Measurements from ENCODE around the gene USP53. TPM values are rescaled to one million over a fixed set of nuclear protein-coding genes. Genes with fewer than 3 reads are reported as not detected.

USP53 gene
- total and polyA plus RNA-seq, 10 of the 15 experiments (the other 5 are each of a cell fraction or from before 2014, with no cell fraction given): 0.23 to 4.0 (median 2.7) TPM

DNA sequence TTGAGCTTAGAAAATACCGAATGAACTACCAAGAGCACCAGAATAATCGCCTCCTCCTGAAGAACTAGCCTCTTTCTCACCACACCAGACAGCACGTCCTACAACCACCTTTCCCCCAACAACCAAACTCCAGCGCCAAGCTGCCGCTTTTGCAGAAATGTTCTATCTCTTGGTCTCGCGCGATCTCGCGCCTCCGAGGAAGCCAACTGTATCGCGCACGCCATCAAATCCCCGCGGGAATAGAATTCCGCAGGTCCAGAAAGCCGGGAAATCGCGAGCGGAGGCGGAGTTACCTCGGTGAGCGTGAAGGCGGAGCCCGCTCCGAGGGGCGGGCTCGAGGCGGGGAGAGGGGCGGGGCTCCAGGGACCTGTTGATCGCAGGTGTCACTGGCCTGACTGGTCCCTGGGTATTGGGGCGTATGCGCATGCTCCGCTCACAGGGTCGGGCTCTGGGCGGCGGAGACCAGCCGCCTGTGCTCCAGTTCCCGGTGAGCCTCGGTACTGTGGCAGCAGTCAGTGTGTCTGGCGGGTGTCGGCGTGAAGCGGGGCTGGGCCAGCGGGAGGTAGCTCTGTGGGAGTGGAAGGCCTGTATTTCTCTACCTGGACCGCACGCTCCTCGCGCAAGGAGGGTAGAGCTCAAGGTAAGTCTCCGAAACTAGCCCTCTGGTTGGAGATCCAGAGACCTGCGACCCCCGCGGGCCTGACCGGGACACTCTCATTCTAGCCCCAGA lies at the start of gene USP53 (continued):
- TF ChIP-seq, protein P1, sequence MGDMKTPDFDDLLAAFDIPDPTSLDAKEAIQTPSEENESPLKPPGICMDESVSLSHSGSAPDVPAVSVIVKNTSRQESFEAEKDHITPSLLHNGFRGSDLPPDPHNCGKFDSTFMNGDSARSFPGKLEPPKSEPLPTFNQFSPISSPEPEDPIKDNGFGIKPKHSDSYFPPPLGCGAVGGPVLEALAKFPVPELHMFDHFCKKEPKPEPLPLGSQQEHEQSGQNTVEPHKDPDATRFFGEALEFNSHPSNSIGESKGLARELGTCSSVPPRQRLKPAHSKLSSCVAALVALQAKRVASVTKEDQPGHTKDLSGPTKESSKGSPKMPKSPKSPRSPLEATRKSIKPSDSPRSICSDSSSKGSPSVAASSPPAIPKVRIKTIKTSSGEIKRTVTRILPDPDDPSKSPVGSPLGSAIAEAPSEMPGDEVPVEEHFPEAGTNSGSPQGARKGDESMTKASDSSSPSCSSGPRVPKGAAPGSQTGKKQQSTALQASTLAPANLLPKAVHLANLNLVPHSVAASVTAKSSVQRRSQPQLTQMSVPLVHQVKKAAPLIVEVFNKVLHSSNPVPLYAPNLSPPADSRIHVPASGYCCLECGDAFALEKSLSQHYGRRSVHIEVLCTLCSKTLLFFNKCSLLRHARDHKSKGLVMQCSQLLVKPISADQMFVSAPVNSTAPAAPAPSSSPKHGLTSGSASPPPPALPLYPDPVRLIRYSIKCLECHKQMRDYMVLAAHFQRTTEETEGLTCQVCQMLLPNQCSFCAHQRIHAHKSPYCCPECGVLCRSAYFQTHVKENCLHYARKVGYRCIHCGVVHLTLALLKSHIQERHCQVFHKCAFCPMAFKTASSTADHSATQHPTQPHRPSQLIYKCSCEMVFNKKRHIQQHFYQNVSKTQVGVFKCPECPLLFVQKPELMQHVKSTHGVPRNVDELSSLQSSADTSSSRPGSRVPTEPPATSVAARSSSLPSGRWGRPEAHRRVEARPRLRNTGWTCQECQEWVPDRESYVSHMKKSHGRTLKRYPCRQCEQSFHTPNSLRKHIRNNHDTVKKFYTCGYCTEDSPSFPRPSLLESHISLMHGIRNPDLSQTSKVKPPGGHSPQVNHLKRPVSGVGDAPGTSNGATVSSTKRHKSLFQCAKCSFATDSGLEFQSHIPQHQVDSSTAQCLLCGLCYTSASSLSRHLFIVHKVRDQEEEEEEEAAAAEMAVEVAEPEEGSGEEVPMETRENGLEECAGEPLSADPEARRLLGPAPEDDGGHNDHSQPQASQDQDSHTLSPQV (IDR thresholded peaks at IDR 0.05): no peak
- TF ChIP-seq MYB (IDR thresholded peaks at IDR 0.05; ENCODE audit: borderline replicate concordance, low read depth, low read length) (no peak), CBFB (IDR thresholded peaks at IDR 0.05; ENCODE audit: low read depth) (peak; percentile 34; the same call in 1 of the 2 replicates), NR2C2 (IDR thresholded peaks at IDR 0.05; ENCODE audit: borderline replicate concordance, control insufficient read depth, insufficient read length, low read depth) (no peak)
- TF ChIP-seq, protein P2, sequence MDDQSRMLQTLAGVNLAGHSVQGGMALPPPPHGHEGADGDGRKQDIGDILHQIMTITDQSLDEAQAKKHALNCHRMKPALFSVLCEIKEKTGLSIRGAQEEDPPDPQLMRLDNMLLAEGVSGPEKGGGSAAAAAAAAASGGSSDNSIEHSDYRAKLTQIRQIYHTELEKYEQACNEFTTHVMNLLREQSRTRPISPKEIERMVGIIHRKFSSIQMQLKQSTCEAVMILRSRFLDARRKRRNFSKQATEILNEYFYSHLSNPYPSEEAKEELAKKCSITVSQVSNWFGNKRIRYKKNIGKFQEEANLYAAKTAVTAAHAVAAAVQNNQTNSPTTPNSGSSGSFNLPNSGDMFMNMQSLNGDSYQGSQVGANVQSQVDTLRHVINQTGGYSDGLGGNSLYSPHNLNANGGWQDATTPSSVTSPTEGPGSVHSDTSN (IDR thresholded peaks at IDR 0.05; ENCODE audit: insufficient replicate concordance, low read depth, low read length): peak; percentile 7

DNA sequence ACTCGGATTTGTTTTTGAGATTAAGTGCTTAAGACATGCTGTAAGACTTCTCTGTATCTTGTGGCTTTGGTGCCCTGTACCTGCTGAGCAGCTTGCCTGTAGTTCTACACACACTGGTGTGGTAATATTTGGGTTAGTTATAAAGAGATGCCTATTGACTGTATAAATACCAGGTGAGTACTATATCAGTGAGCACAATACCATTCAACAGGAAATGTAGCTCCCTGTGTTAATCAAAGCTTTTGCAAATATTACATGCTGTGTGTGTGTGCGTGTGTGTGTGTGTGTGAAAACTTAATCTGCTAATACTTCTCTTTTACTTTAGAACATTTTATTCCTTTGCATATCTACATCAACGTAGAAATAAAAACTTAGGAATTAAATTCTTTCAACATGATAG lies 46.7 kb upstream of the USP53 start:
- Histone ChIP-seq H4K20me1 (ENCODE audit: control insufficient read depth, insufficient read depth) (no peaks in the 10 kb centered on the region), H3K4me3 (no peak overlapping the region), H3K79me2 (ENCODE audit: control insufficient read depth, insufficient read depth, low read length) (no peaks in the 10 kb centered on the region), H2AFZ (ENCODE audit: control insufficient read depth, low read depth, low read length) (no peak overlapping the region), H3K27ac (ENCODE audit: control insufficient read depth, insufficient read depth) (no peak overlapping the region), H3K36me3 (ENCODE audit: control insufficient read depth in 2 of 2, insufficient read depth in 2 of 2, low read length in 1 of 2) (no peaks in the 10 kb centered on the region), H3K9me3 (replicated peaks; ENCODE audit: control insufficient read depth, insufficient read depth, low read length) (no peaks in the 10 kb centered on the region), H3K4me1 (ENCODE audit: control insufficient read depth, insufficient read depth, low read length) (no peaks in the 10 kb centered on the region), H3K4me2 (ENCODE audit: control insufficient read depth, insufficient read depth) (no peak overlapping the region), H3K27me3 (replicated peaks in 1 of 2; ENCODE audit: control insufficient read depth in 2 of 2, insufficient read depth in 2 of 2, low read length in 1 of 2) (no peaks in the 10 kb centered on the region; a peak in 1 of 4 replicates), H3K9ac (ENCODE audit: control insufficient read depth, insufficient read depth, low read length) (no peak overlapping the region)
- FAIRE-seq (no peak), ATAC-seq (no peak), DNase-seq (ENCODE audit: low read depth, low spot score) (no peak)
- ChIA-PET SMC1A (ENCODE audit: uncharacterized antibody, unreplicated experiment) (interaction anchor here (0.9 kb wide), 1 partner anchor 13 kb away, joined by 3 read pairs; no protein-coding TSS in a partner anchor), RAD21 (ENCODE audit: unreplicated experiment) (no interaction called here), CTCF (no interaction called here), POLR2A (no interaction called here)
- WGBS (ENCODE audit: insufficient coverage, insufficient replicate concordance, low lambda C conversion rate, missing lambda C conversion rate): 35% methylated on average over 3 of the region's 3 CpGs
- intact Hi-C loops (cut with micrococcal nuclease; ENCODE audit: unreplicated experiment) (no loop called here), in situ Hi-C loops (cut with MboI) (no loop called here)
- no TSS peak for BruUV-seq (replicated peaks)
- TF ChIP-seq, protein P3, sequence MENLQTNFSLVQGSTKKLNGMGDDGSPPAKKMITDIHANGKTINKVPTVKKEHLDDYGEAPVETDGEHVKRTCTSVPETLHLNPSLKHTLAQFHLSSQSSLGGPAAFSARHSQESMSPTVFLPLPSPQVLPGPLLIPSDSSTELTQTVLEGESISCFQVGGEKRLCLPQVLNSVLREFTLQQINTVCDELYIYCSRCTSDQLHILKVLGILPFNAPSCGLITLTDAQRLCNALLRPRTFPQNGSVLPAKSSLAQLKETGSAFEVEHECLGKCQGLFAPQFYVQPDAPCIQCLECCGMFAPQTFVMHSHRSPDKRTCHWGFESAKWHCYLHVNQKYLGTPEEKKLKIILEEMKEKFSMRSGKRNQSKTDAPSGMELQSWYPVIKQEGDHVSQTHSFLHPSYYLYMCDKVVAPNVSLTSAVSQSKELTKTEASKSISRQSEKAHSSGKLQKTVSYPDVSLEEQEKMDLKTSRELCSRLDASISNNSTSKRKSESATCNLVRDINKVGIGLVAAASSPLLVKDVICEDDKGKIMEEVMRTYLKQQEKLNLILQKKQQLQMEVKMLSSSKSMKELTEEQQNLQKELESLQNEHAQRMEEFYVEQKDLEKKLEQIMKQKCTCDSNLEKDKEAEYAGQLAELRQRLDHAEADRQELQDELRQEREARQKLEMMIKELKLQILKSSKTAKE (IDR thresholded peaks at IDR 0.05; ENCODE audit: low read depth, poor library complexity, severe bottlenecking): no peak
- TF ChIP-seq, protein P4, sequence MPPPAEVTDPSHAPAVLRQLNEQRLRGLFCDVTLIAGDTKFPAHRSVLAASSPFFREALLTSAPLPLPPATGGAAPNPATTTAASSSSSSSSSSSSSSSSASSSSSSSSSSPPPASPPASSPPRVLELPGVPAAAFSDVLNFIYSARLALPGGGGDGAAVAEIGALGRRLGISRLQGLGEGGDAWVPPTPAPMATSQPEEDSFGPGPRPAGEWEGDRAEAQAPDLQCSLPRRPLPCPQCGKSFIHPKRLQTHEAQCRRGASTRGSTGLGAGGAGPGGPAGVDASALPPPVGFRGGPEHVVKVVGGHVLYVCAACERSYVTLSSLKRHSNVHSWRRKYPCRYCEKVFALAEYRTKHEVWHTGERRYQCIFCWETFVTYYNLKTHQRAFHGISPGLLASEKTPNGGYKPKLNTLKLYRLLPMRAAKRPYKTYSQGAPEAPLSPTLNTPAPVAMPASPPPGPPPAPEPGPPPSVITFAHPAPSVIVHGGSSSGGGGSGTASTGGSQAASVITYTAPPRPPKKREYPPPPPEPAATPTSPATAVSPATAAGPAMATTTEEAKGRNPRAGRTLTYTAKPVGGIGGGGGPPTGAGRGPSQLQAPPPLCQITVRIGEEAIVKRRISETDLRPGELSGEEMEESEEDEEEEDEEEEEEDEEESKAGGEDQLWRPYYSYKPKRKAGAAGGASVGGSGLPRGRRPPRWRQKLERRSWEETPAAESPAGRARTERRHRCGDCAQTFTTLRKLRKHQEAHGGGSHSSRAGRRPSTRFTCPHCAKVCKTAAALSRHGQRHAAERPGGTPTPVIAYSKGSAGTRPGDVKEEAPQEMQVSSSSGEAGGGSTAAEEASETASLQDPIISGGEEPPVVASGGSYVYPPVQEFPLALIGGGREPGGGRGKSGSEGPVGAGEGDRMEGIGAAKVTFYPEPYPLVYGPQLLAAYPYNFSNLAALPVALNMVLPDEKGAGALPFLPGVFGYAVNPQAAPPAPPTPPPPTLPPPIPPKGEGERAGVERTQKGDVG (CRISPR knock-in tag; IDR thresholded peaks at IDR 0.05): no peak
- TF ChIP-seq CBX5 (IDR thresholded peaks at IDR 0.05; ENCODE audit: low read depth): no peak
- TF ChIP-seq SPI1 (IDR thresholded peaks at IDR 0.05; ENCODE audit: borderline replicate concordance, insufficient read depth, low read depth, low read length): no peak
- no peak for TF ChIP-seq FOXK2 (IDR thresholded peaks at IDR 0.05)

Data from GM12878 (cell line).